HG02798 (cell line): Measurements from ENCODE around the gene MARCHF2.
"Not testable (repeated sequence)": the region's sequence is repeated elsewhere in the genome, so short reads cannot be mapped to it uniquely, and the experiment has no call there.

ENCODE experiments used
- ATAC-seq: cut with Tn5 transposase; IDR thresholded peaks from one replicate; pipeline ENCODE4 v1.9.1; 2021; ENCODE audit warnings: mild to moderate bottlenecking; ENCODE audit not compliant: unreplicated experiment, poor library complexity

MARCHF2 gene, protein sequence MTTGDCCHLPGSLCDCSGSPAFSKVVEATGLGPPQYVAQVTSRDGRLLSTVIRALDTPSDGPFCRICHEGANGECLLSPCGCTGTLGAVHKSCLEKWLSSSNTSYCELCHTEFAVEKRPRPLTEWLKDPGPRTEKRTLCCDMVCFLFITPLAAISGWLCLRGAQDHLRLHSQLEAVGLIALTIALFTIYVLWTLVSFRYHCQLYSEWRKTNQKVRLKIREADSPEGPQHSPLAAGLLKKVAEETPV

GRCh38 chr19:8412783-8413628 is at the start of gene MARCHF2:
TSS of gene MARCHF2 (plus strand) at chr19:8413305. CDS start at chr19:8421841, 8,536 bp downstream.
- peak; percentile 100 for ATAC-seq

DNA sequence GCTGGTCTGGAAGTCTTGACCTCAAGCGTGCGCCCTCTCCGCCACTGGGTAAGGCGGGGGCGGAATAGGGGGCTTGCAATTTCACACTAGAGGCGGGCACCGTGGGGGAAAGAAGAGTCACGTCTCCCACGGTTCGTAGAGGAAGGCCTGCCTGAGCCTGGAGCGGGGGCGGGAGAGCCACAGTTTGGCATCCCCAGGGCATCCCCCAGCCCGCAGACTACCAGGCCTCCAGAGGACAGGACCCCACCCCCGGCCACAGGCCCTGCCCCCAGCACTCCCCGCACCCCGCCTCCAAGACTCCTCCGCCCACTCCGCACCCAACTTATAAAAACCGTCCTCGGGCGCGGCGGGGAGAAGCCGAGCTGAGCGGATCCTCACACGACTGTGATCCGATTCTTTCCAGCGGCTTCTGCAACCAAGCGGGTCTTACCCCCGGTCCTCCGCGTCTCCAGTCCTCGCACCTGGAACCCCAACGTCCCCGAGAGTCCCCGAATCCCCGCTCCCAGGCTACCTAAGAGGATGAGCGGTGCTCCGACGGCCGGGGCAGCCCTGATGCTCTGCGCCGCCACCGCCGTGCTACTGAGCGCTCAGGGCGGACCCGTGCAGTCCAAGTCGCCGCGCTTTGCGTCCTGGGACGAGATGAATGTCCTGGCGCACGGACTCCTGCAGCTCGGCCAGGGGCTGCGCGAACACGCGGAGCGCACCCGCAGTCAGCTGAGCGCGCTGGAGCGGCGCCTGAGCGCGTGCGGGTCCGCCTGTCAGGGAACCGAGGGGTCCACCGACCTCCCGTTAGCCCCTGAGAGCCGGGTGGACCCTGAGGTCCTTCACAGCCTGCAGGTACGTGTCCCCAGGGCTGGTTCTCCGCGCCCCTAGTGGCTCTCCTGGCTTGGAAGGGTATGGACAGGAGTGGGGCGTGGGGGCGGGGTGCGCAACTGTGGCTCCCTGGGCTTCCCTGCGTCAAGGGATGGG is 49.0 kb upstream of the MARCHF2 start, which contains the start of gene ANGPTL4:
TSS of gene ANGPTL4 (plus strand) at position 353 of the 969 bp plus-strand sequence. CDS start at position 520, 167 bp downstream.
- no peak for ATAC-seq

GRCh38 chr19:8366121-8366581 is 47.0 kb upstream of the MARCHF2 start:
- no peak for ATAC-seq

- ATAC-seq = no peak
Observed at GRCh38 chr19:8366961-8367326, 46.2 kb upstream of the MARCHF2 start.

GRCh38 chr19:8367327-8368001 is 45.6 kb upstream of the MARCHF2 start:
- ATAC-seq = no peak

DNA sequence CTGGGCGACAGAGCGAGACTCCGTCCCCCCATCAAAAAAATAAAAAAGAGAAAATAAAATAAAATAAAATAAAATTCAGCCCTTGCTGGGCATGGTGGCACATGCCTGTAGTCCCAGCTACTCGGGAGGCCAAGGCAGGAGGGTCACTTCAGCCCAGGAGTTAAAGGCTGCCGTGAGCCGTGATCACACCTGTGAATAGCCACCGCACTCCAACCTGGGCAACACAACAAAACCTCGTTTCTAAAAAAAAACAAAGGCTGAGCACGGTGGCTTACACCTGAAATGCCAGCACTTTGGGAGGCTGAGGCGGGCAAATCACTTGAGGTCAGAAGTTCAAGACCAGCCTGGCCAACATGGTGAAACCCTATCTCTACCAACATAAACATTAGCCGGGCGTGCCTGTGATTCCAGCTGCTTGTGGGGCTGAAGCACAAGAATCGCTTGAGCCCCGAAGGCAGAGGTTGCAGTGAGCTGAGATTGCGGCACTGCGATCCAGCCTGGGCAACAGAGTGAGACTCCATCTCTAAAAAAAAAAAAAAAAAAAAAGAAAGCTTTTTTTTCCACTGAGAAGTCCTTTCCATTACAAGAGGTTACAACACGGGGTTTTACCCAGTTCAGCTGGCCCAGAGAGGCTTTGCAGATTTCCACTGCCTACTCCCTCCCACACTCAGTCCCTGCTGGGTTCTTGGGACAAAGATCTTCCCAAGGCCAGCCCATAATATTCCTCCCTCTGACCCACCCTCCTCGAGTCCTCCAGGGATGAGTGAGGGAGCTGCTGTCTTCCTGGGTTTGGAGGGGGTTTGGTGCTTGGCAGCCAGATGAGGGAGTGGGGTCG is 42.7 kb upstream of the MARCHF2 start:
- ATAC-seq = no peak

GRCh38 chr19:8371011-8371804 is 41.9 kb upstream of the MARCHF2 start:
- ATAC-seq = no peak

DNA sequence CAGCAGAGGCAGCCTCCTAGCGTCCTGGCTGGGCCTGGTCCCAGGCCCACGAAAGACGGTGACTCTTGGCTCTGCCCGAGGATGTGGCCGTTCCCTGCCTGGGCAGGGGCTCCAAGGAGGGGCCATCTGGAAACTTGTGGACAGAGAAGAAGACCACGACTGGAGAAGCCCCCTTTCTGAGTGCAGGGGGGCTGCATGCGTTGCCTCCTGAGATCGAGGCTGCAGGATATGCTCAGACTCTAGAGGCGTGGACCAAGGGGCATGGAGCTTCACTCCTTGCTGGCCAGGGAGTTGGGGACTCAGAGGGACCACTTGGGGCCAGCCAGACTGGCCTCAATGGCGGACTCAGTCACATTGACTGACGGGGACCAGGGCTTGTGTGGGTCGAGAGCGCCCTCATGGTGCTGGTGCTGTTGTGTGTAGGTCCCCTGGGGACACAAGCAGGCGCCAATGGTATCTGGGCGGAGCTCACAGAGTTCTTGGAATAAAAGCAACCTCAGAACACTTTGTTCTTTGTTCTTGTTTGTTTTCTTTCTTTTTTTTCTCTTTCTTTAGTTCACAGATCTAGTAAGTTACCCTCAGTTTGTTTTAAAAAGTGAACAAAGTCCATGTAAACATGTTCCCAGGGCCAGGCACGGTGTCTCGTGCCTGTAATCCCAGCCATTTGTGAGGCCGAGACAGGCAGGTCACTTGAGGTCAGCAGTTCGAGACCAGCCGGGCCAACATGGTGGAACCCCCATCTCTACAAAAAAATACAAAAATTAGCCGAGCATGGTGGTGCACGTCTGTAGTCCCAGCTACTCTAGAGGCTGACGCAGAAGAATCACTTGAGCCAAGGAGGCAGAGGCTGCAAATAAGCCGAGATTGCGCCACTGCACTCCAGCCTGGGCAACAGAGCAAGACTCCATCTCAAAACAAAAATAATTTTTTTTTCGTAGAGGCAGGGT is 39.0 kb upstream of the MARCHF2 start:
- no peak for ATAC-seq

- ATAC-seq = not testable (repeated sequence)
Observed at GRCh38 chr19:8375766-8376165, 37.3 kb upstream of the MARCHF2 start.

DNA sequence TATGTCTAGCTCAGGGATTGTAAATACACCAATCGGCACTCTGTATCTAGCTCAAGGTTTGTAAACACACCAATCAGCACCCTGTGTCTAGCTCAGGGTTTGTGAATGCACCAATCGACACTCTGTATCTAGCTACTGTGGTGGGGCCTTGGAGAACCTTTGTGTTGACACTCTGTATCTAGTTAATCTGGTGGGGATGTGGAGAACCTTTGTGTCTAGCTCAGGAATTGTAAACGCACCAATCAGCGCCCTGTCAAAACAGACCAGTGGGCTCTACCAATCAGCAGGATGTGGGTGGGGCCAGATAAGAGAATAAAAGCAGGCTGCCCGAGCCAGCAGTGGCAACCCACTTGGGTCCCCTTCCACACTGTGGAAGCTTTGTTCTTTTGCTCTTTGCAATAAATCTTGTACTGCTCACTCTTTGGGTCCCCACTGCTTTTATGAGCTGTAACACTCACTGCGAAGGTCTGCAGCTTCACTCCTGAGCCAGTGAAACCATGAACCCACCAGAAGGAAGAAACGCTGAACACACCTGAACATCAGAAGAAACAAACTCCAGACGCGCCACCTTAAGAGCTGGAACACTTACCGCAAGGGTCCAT is 36.6 kb upstream of the MARCHF2 start:
- ATAC-seq = not testable (repeated sequence)

DNA sequence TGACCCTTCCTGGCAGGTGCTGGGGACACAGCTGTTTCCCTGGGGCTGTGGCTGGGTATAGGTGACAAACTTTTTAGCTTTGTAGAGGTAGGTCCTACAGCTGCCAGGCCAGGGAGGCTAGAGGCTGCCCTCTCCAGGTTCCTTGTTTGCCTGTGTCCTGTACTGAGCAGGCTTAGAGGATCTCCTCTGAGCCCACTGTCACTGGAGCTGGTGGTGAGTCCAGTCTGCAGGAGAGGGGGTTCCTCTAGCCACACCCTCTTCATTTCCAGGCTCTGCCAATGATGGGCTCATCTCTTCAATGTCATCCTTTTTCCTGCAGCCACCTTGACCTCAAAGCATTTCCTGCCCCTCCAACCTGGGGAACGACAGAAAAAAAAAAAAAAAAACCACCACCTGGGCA is 35.5 kb upstream of the MARCHF2 start:
- no peak for ATAC-seq

- not testable (repeated sequence) for ATAC-seq
Observed at GRCh38 chr19:8379156-8379891, 33.8 kb upstream of the MARCHF2 start.

- ATAC-seq = not testable (repeated sequence)
Observed at GRCh38 chr19:8384569-8384968, 28.5 kb upstream of the MARCHF2 start.

DNA sequence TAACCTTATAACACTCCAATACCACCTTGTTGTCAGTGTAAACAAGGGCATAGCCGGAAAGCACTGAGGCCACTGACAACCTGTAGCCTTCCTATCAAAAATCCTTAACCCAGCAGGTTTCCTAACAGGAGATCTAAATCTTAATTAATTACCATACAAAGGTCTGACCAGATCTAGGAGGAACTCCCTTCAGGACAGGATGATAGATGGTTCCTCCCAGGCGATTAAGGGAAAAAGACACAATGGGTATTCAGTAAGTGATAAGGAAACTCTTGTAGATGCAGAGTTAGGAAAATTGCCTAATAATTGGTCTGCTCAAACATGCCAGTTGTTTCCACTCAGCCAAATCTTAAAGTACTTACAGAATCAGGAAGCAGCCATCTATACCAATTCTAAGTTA is 28.0 kb upstream of the MARCHF2 start:
- ATAC-seq = not testable (repeated sequence)

- ATAC-seq = not testable (repeated sequence)
Observed at GRCh38 chr19:8385566-8385965, 27.5 kb upstream of the MARCHF2 start.

DNA sequence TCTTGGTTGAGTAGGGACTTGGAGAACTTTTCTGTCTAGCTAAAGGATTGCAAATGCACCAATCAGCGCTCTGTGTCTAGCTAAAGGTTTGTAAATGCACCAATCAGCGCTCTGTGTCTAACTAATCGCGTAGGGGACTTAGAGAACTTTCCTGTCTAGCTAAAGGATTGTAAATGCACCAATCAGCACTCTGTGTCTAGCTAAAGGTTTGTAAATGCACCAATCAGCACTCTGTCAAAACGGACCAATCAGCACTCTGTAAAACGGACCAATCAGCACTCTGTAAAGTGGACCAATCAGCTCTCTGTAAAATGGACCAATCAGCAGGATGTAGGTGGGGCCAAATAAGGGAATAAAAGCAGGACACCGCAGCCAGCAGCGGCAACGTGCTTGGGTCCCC is 26.7 kb upstream of the MARCHF2 start:
- not testable (repeated sequence) for ATAC-seq
